ENCODE results near the gene SULT2B1. TPM values are rescaled to one million over a fixed set of nuclear protein-coding genes. Genes with fewer than 3 reads are reported as not detected.

SULT2B1 gene
- total RNA-seq, 2 donors from 2014 or later, result 1.0 TPM; not detected in 1

DNA sequence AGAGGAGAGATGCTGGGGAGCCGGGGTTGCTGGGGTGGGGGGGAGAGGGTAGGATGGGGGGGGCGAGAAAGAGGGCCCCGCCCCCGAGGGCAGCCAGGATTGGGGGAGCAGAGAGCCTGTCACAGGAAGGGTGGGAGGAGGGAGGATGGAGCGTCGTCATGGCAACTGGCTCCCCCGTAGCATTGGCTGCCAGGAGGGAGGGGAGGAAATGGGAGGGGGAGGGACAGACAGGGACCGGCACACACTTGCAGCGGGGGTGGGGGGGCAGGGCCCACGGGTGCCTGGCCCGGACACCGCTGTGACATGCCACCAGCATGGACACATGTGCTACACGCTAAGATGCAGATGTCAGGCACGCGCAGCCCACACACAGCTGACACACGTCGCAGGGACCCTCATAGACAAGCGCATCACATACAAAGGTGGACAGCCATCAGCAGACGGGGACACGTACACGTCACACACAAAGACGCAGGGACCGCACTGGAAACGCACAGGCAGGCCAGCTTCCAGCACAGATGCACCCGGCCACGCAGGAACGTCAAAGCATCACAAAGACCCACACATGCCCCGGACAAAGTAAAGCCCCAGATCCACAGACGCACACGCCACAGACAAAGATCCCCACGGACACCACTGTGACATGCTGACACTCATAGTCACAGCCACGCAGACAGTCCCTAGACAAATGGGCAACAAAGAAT is 40.0 kb upstream of the SULT2B1 start, which contains the start of gene LMTK3:
LMTK3 (minus strand) TSS at position 36 of the 704 bp plus-strand sequence. CDS start 259 bp downstream, outside the sequence.
- intact Hi-C loops (cut with DNase I), result no loop called here
- ATAC-seq (no peak), DNase-seq (peak in 2 of 4 donors; percentile 38 to 45)
- H3K36me3 ChIP-seq (replicated peaks in 1 of 2; ENCODE audit: insufficient read depth in 1 of 2, low read depth in 2 of 2), result no peaks in the 10 kb centered on the region
- 0 to 7% methylated on average over 7 to 32 of the region's 32 CpGs for WGBS, 2 donors
- TF ChIP-seq CTCF (IDR thresholded peaks at IDR 0.05) (no peak), POLR2A (IDR thresholded peaks at IDR 0.05) (no peak)
- H3K9me3 ChIP-seq, result no peaks in the 10 kb centered on the region
- H3K4me1 ChIP-seq, result peaks cover 14% of the 10 kb centered on the region
- H3K27me3 ChIP-seq, result peaks cover 0 to 4% of the 10 kb centered on the region in 2 donors
- H3K4me3 ChIP-seq, result no peak within 1 kb of the TSS
- H3K27ac ChIP-seq, result no peak within 1 kb of the TSS

GRCh38 chr19:48512504-48513288 is 39.3 kb upstream of the SULT2B1 start:
- intact Hi-C loops (cut with DNase I), result no loop called here
- ATAC-seq (no peak), DNase-seq (no peak)
- peaks cover 0 to 4% of the 10 kb centered on the region in 2 donors for H3K27me3 ChIP-seq
- TF ChIP-seq CTCF (IDR thresholded peaks at IDR 0.05) (no peak), POLR2A (IDR thresholded peaks at IDR 0.05) (no peak)
- H3K9me3 ChIP-seq, result no peaks in the 10 kb centered on the region
- no peaks in the 10 kb centered on the region for H3K36me3 ChIP-seq (replicated peaks in 1 of 2; ENCODE audit: insufficient read depth in 1 of 2, low read depth in 2 of 2)
- H3K4me1 ChIP-seq, result peaks cover 14% of the 10 kb centered on the region
- WGBS, 2 donors, result 35 to 38% methylated on average over 19 of the region's 19 CpGs
- no peak overlapping the region for H3K27ac ChIP-seq
- H3K4me3 ChIP-seq, result no peak overlapping the region

DNA sequence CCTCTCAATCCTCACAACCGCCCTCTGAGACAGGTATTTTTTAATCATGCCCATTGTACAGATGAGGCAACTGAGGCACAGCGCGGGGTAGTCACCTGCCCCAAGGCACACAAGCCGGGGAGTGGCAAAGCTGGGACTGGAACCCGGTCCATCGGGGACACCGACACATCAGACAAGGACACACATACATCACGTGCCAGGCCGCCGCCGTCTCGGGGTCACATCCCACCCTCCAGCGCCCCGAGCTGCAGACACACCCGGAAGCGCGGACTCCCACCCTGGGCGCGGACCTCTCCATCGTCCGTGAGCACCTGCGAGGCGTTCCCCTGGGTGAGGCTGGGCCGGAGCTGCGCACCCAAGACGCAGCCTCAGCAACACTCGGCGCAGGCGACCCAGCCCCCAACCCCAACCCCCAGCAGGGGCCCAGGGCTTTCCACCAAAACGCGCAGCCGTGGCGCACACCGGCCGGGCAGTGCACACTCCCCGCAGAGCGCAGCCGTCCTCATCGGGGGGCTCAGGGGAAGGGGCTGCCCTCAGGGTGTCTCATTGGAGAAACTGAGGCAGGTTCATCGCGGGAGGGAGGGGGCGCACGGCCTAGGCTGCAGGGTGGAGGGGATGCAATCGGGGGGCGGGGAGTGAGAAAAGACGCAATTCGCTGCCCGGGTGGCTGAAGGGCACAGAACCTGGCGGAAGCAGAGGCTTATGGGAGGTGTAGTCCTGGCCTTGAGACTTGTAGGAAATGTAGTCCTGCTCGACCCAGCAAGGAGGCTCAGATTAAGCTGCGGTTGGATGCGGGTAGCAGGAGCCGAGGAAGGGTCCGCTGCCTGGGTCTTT is 38.5 kb upstream of the SULT2B1 start:
- Histone ChIP-seq H3K9me3 (no peaks in the 10 kb centered on the region), H3K4me1 (peaks cover 14% of the 10 kb centered on the region), H3K36me3 (replicated peaks in 1 of 2; ENCODE audit: insufficient read depth in 1 of 2, low read depth in 2 of 2) (no peaks in the 10 kb centered on the region), H3K27me3 (peaks cover 0 to 4% of the 10 kb centered on the region in 2 donors), H3K27ac (peak overlapping the region in 1 of 4 donors; percentile 16), H3K4me3 (peak overlapping the region; percentile 70)
- DNase-seq (peak; percentile 73 to 80 (median 78)), ATAC-seq (peak; percentile 82)
- TF ChIP-seq POLR2A (IDR thresholded peaks at IDR 0.05), result no peak
- intact Hi-C loops (cut with DNase I), result no loop called here
- WGBS, 2 donors, result 2 to 10% methylated on average over 17 to 54 of the region's 54 CpGs

DNA sequence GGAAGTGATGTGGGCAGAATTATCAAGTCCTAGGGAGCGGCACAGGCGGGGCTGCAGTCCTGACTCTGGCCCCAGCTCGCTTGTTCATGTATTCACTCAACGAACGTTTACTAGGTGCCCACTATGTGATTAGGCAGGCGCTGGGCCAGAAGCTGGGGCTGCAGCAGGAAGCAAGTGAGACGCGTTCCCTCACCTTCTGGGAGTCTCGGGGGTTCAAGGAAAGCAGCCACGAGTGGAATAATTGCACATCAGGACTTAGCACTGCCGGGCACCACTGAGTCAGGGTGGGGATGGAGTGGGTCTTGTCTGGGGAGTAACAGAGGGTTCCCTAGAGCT is 37.9 kb upstream of the SULT2B1 start:
- WGBS, 2 donors, result 26 to 29% methylated on average over 10 to 11 of the region's 11 CpGs
- no peak overlapping the region for H3K4me3 ChIP-seq
- TF ChIP-seq CTCF (IDR thresholded peaks at IDR 0.05), result no peak
- no peak for TF ChIP-seq POLR2A (IDR thresholded peaks at IDR 0.05)
- no peak overlapping the region for H3K27ac ChIP-seq
- no peak for ATAC-seq
- no peak for DNase-seq
- H3K27me3 ChIP-seq, result peaks cover 0 to 4% of the 10 kb centered on the region in 2 donors
- H3K36me3 ChIP-seq (replicated peaks in 1 of 2; ENCODE audit: insufficient read depth in 1 of 2, low read depth in 2 of 2), result no peaks in the 10 kb centered on the region
- peaks cover 14% of the 10 kb centered on the region for H3K4me1 ChIP-seq
- no peaks in the 10 kb centered on the region for H3K9me3 ChIP-seq
- intact Hi-C loops (cut with DNase I), result no loop called here

DNA sequence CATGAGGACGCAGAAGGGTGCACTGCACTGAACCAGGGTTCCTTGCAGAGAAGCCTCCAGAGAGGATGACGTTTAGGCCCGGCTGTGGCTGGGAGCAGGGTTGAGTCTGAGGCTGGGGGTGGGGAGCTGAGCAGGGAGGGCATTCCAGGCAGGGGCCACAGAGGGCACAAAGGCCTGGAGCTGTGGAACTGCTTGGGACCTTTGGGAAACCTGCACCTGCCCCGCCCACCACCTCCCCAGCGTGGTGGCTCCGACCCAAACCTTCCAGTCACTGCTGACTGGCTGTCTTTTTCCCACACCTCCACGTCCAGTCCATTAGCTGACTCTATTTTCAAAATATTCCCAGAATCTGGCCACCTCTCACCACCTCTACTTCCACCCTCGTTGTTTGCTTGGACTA is 35.4 kb upstream of the SULT2B1 start:
- Histone ChIP-seq H3K4me3 (no peak overlapping the region), H3K36me3 (replicated peaks in 1 of 2; ENCODE audit: insufficient read depth in 1 of 2, low read depth in 2 of 2) (no peaks in the 10 kb centered on the region), H3K4me1 (peaks cover 11% of the 10 kb centered on the region), H3K9me3 (no peaks in the 10 kb centered on the region), H3K27ac (no peak overlapping the region), H3K27me3 (peaks cover 0 to 4% of the 10 kb centered on the region in 2 donors)
- DNase-seq (peak in 1 of 4 donors; percentile 44), ATAC-seq (no peak)
- TF ChIP-seq CTCF (IDR thresholded peaks at IDR 0.05) (no peak), POLR2A (IDR thresholded peaks at IDR 0.05) (no peak)
- intact Hi-C loops (cut with DNase I), result no loop called here
- 49 to 69% methylated on average over 8 of the region's 8 CpGs for WGBS, 2 donors

Data from body of pancreas (tissue), 4 donors.